ENCODE results near the gene STK32C. TPM values are rescaled to one million over a fixed set of nuclear protein-coding genes. Genes with fewer than 3 reads are reported as not detected.
A peak's percentile ranks its signal among the peaks of the same experiment; 100 is the strongest.

Gene STK32C
- total RNA-seq, 2 donors from 2014 or later, result 8.4 to 9.9 TPM

DNA sequence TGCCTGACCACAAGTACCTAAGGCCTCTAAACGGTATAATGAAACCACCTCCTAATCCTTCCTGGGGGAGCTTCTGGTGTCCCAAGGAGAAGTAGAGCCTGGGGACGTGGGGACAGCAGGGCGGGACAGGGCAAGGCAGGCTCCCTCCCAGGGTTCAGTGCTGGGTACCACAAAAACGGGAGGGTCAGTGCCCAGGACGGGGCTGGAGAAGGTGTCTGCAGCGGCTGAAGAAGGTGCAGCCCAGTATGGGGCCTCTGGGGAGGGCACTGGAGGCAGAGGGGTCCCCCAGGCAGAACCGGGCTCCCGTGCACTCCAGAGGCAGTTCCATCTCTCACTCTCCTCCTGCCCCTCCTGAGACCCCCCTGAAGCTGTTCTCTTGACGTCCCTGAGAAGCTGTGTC is 74.8 kb downstream of the STK32C start:
- Mint-ChIP-seq H3K27me3 (ENCODE audit: insufficient read depth) (no peaks in the 10 kb centered on the region), H3K27ac (no peak overlapping the region), H3K4me3 (no peak overlapping the region), H3K9me3 (no peaks in the 10 kb centered on the region), H3K4me1 (peaks cover 3% of the 10 kb centered on the region), H3K36me3 (ENCODE audit: low read depth) (no peaks in the 10 kb centered on the region)
- no peak overlapping the region for H3K9ac ChIP-seq (ENCODE audit: extremely low read depth, low read length, poor library complexity, severe bottlenecking)
- no peak for DNase-seq
- whole genome bisulfite sequencing, 2 experiments (ENCODE audit: insufficient coverage in 1 of 2, insufficient read length in 1 of 2), result 86 to 90% methylated on average over 5 to 9 of the region's 9 CpGs
- no peaks in the 10 kb centered on the region for H3K27me3 ChIP-seq (ENCODE audit: control insufficient read depth, insufficient read depth, low read length, poor library complexity, severe bottlenecking)
- H3K27ac ChIP-seq (ENCODE audit: low read depth, low read length), result no peak overlapping the region
- H3K36me3 ChIP-seq (ENCODE audit: control insufficient read depth, insufficient read depth, low read length), result no peaks in the 10 kb centered on the region
- TF ChIP-seq, protein P1, sequence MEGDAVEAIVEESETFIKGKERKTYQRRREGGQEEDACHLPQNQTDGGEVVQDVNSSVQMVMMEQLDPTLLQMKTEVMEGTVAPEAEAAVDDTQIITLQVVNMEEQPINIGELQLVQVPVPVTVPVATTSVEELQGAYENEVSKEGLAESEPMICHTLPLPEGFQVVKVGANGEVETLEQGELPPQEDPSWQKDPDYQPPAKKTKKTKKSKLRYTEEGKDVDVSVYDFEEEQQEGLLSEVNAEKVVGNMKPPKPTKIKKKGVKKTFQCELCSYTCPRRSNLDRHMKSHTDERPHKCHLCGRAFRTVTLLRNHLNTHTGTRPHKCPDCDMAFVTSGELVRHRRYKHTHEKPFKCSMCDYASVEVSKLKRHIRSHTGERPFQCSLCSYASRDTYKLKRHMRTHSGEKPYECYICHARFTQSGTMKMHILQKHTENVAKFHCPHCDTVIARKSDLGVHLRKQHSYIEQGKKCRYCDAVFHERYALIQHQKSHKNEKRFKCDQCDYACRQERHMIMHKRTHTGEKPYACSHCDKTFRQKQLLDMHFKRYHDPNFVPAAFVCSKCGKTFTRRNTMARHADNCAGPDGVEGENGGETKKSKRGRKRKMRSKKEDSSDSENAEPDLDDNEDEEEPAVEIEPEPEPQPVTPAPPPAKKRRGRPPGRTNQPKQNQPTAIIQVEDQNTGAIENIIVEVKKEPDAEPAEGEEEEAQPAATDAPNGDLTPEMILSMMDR (conservative IDR thresholded peaks at IDR 0.05), result no peak
- H3K9me3 ChIP-seq (ENCODE audit: control insufficient read depth, low read length), result no peaks in the 10 kb centered on the region
- H3K4me3 ChIP-seq (ENCODE audit: low read length), result no peak overlapping the region
- no peaks in the 10 kb centered on the region for H3K4me1 ChIP-seq (ENCODE audit: control insufficient read depth, insufficient read depth, low read length)

GRCh38 chr10:132232023-132232951 is 75.5 kb downstream of the STK32C start:
- WGBS, 2 experiments (ENCODE audit: insufficient coverage in 1 of 2, insufficient read length in 1 of 2), result 91% methylated on average over 34 to 35 of the region's 35 CpGs
- TF ChIP-seq, protein P1 (conservative IDR thresholded peaks at IDR 0.05), result no peak
- Histone ChIP-seq H3K27me3 (ENCODE audit: control insufficient read depth, insufficient read depth, low read length, poor library complexity, severe bottlenecking) (no peaks in the 10 kb centered on the region), H3K4me1 (ENCODE audit: control insufficient read depth, insufficient read depth, low read length) (no peaks in the 10 kb centered on the region), H3K36me3 (ENCODE audit: control insufficient read depth, insufficient read depth, low read length) (no peaks in the 10 kb centered on the region), H3K27ac (ENCODE audit: low read depth, low read length) (no peak overlapping the region), H3K4me3 (ENCODE audit: low read length) (no peak overlapping the region), H3K9ac (ENCODE audit: extremely low read depth, low read length, poor library complexity, severe bottlenecking) (no peak overlapping the region), H3K9me3 (ENCODE audit: control insufficient read depth, low read length) (no peaks in the 10 kb centered on the region)
- H3K4me1 Mint-ChIP-seq, result peaks cover 3% of the 10 kb centered on the region
- no peak overlapping the region for H3K4me3 Mint-ChIP-seq
- no peaks in the 10 kb centered on the region for H3K9me3 Mint-ChIP-seq
- no peak for DNase-seq
- H3K27me3 Mint-ChIP-seq (ENCODE audit: insufficient read depth), result no peaks in the 10 kb centered on the region
- peak overlapping the region; percentile 26 for H3K27ac Mint-ChIP-seq
- H3K36me3 Mint-ChIP-seq (ENCODE audit: low read depth), result no peaks in the 10 kb centered on the region

GRCh38 chr10:132231656-132232022 is 76.1 kb downstream of the STK32C start:
- no peaks in the 10 kb centered on the region for H3K27me3 ChIP-seq (ENCODE audit: control insufficient read depth, insufficient read depth, low read length, poor library complexity, severe bottlenecking)
- TF ChIP-seq, protein P1 (conservative IDR thresholded peaks at IDR 0.05), result no peak
- no peak overlapping the region for H3K4me3 ChIP-seq (ENCODE audit: low read length)
- WGBS, 2 experiments (ENCODE audit: insufficient coverage in 1 of 2, insufficient read length in 1 of 2), result 93 to 94% methylated on average over 10 to 13 of the region's 13 CpGs
- Mint-ChIP-seq H3K27me3 (ENCODE audit: insufficient read depth) (no peaks in the 10 kb centered on the region), H3K36me3 (ENCODE audit: low read depth) (no peaks in the 10 kb centered on the region), H3K9me3 (no peaks in the 10 kb centered on the region), H3K4me1 (peaks cover 3% of the 10 kb centered on the region), H3K4me3 (no peak overlapping the region), H3K27ac (peak overlapping the region; percentile 26)
- no peak overlapping the region for H3K9ac ChIP-seq (ENCODE audit: extremely low read depth, low read length, poor library complexity, severe bottlenecking)
- H3K36me3 ChIP-seq (ENCODE audit: control insufficient read depth, insufficient read depth, low read length), result no peaks in the 10 kb centered on the region
- DNase-seq, result no peak
- H3K9me3 ChIP-seq (ENCODE audit: control insufficient read depth, low read length), result no peaks in the 10 kb centered on the region
- H3K4me1 ChIP-seq (ENCODE audit: control insufficient read depth, insufficient read depth, low read length), result no peaks in the 10 kb centered on the region
- no peak overlapping the region for H3K27ac ChIP-seq (ENCODE audit: low read depth, low read length)

Data from endodermal cell (in vitro differentiated cells).